GM12891 (cell line): Measurements from ENCODE around the gene XAGE1A.

Experiments used
- POLR2A ChIP-seq: IDR thresholded peaks from 2 replicates; pipeline ENCODE4 v1.6.1; 2011; ENCODE audit warnings: low read depth, low read length, control low read depth
- POLR2AphosphoS5 ChIP-seq: IDR thresholded peaks from 2 replicates; pipeline ENCODE4 v1.6.1; 2011; ENCODE audit warnings: low read depth, low read length, control low read depth
- TAF1 ChIP-seq: IDR thresholded peaks from 2 replicates; pipeline ENCODE4 v1.6.1; 2011; ENCODE audit warnings: low read depth, low read length, control low read depth

DNA sequence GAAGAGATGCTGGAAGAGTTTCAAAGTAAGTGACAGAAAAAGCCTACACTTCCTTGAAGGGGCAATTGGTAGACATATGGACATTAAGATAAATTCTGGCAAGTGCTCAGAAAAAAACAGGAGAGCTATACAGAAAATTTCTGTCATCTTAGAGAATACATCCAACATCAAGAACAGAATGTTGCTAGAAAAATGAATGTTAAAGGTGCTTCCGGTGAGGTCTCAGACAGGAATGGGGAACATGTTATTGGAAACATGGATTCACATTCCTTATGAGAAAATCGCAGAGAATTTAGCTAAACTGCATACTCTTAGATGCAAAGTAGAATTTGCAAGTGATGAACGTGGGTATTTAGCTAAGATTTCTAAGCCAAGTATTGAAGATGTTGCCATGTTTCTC, 11.7 kb downstream of the XAGE1A start:
- no peak for TF ChIP-seq POLR2A
- TF ChIP-seq POLR2AphosphoS5: no peak
- no peak for TF ChIP-seq TAF1
